LNCAP (cell line): Measurements from ENCODE around the gene BAAT.

Experiments
- CTCF ChIP-seq: fragments of 450-650 bp; IDR thresholded peaks from 2 replicates; pipeline ENCODE4 v1.5.1; 2017; ENCODE audit warnings: mild to moderate bottlenecking

The BAAT gene

GRCh38 chr9:101326035-101326434 is 58.8 kb downstream of the BAAT start:
- no peak for TF ChIP-seq CTCF

GRCh38 chr9:101325053-101325452 is 59.8 kb downstream of the BAAT start:
- TF ChIP-seq CTCF, result no peak

GRCh38 chr9:101324245-101324804 is 60.5 kb downstream of the BAAT start:
- no peak for TF ChIP-seq CTCF

- no peak for TF ChIP-seq CTCF
Observed at GRCh38 chr9:101323129-101323528, 61.7 kb downstream of the BAAT start.

- no peak for TF ChIP-seq CTCF
Observed at GRCh38 chr9:101317735-101318134, 67.1 kb downstream of the BAAT start.

GRCh38 chr9:101315112-101315450 is 69.7 kb downstream of the BAAT start:
- no peak for TF ChIP-seq CTCF

GRCh38 chr9:101312661-101313060 is 72.1 kb downstream of the BAAT start:
- TF ChIP-seq CTCF, result no peak

- TF ChIP-seq CTCF, result peak; percentile 67
Observed at GRCh38 chr9:101311758-101312420, 72.9 kb downstream of the BAAT start.
